Tibial nerve (tissue), 4 donors: ENCODE measurements around the gene SDK1. TPM values are rescaled to one million over a fixed set of nuclear protein-coding genes. Genes with fewer than 3 reads are reported as not detected.

Experiments
- DNase-seq, 2 donors: peaks; one replicate each; pipeline ENCODE4 v3.0.0-alpha.2; 2019; ENCODE audit warnings: low spot score in 2 of 2
- H3K27ac ChIP-seq, 4 donors: fragments of 200-600 bp; sonication (generic) in 3 of 4; one replicate each; pipeline ENCODE4 v1.5.1; 2017 to 2019; ENCODE audit warnings: mild to moderate bottlenecking in 1 of 4
- H3K27me3 ChIP-seq, 2 donors: fragments of 200-600 bp; sonication (generic) in 1 of 2; one replicate each; pipeline versions ENCODE4 v1.5.1 to v1.6.0; 2017 to 2019
- H3K36me3 ChIP-seq, 3 donors: fragments of 200-600 bp; sonication (generic); one replicate each; pipeline ENCODE4 v1.5.1; 2018 to 2019
- H3K4me1 ChIP-seq, 4 donors: fragments of 200-600 bp; sonication (generic) in 3 of 4; one replicate each; pipeline ENCODE4 v1.5.1; 2017 to 2019
- H3K4me3 ChIP-seq, 4 donors: fragments of 200-600 bp; sonication (generic) in 3 of 4; one replicate each; pipeline ENCODE4 v1.5.1; 2017 to 2019; ENCODE audit warnings: mild to moderate bottlenecking in 1 of 4, moderate library complexity in 1 of 4
- H3K9me3 ChIP-seq, 4 donors: fragments of 200-600 bp; sonication (generic) in 3 of 4; one replicate each; pipeline ENCODE4 v1.5.1; 2017 to 2019
- EP300 ChIP-seq, 2 donors: sonication (generic); formaldehyde crosslinking; IDR thresholded peaks; one replicate each; pipeline ENCODE4 v1.6.1; 2017; ENCODE audit warnings: antibody characterized with exemption in 2 of 2, mild to moderate bottlenecking in 1 of 2
- POLR2A ChIP-seq, 2 donors: fragments of 450-650 bp; IDR thresholded peaks; one replicate each; pipeline ENCODE4 v1.6.1; 2017; ENCODE audit warnings: antibody characterized with exemption in 2 of 2, mild to moderate bottlenecking in 2 of 2, moderate library complexity in 2 of 2
- WGBS, 2 donors: methylation state at CpG; one replicate each; pipeline ENCODE4 v1.1.5; 2018; 5-methylcytosine and 5-hydroxymethylcytosine counted together
- total RNA-seq, 4 donors: library from RNA; depleted of rRNA; stranded (reverse); fragments of >200 nt; gene quantifications; one replicate each; pipeline ENCODE4 v1.1.0, GENCODE V29; 2016
- TF ChIP-seq, protein P1 (sequence below), 5 experiments: fragments of 200-600 bp in 3 of 5; fragments of 450-650 bp in 2 of 5; sonication (generic) in 3 of 5; IDR thresholded peaks; one replicate each; pipeline ENCODE4 v1.5.1; 2016 to 2019; ENCODE audit warnings: antibody characterized with exemption in 5 of 5, mild to moderate bottlenecking in 3 of 5, moderate library complexity in 2 of 5

Gene SDK1
- total RNA-seq, 4 donors from 2014 or later: 8.2 to 16.2 (median 12.9) TPM

DNA sequence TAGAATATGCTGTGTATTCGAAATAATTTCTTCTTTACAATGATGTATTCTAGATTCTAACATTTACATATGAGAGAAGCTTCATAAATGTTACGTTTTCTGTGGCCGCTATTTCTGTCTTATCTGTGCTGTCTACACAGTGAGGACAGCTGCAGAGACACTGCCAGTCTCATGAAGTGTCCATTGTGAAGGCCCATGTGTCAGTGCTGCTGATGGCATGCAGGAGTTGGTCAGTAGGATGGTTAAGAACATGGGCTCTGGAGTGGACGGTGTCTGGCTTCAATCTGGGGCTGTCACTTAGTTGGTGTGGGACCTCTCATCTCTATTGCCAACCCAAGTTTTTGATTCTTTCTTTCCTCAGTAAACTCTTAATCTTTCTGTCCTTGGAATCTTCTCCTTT is 137.3 kb downstream of the SDK1 start:
- no peak for DNase-seq
- Histone ChIP-seq H3K27me3 (no peaks in the 10 kb centered on the region), H3K4me3 (no peak overlapping the region), H3K36me3 (no peaks in the 10 kb centered on the region), H3K4me1 (no peaks in the 10 kb centered on the region), H3K9me3 (no peaks in the 10 kb centered on the region), H3K27ac (no peak overlapping the region)
- TF ChIP-seq, protein P1, sequence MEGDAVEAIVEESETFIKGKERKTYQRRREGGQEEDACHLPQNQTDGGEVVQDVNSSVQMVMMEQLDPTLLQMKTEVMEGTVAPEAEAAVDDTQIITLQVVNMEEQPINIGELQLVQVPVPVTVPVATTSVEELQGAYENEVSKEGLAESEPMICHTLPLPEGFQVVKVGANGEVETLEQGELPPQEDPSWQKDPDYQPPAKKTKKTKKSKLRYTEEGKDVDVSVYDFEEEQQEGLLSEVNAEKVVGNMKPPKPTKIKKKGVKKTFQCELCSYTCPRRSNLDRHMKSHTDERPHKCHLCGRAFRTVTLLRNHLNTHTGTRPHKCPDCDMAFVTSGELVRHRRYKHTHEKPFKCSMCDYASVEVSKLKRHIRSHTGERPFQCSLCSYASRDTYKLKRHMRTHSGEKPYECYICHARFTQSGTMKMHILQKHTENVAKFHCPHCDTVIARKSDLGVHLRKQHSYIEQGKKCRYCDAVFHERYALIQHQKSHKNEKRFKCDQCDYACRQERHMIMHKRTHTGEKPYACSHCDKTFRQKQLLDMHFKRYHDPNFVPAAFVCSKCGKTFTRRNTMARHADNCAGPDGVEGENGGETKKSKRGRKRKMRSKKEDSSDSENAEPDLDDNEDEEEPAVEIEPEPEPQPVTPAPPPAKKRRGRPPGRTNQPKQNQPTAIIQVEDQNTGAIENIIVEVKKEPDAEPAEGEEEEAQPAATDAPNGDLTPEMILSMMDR (IDR thresholded peaks at IDR 0.05): no peak
- TF ChIP-seq POLR2A (IDR thresholded peaks at IDR 0.05): no peak
- TF ChIP-seq EP300 (IDR thresholded peaks at IDR 0.05): no peak
- 80 to 86% methylated on average over 4 of the region's 4 CpGs for WGBS, 2 donors

DNA sequence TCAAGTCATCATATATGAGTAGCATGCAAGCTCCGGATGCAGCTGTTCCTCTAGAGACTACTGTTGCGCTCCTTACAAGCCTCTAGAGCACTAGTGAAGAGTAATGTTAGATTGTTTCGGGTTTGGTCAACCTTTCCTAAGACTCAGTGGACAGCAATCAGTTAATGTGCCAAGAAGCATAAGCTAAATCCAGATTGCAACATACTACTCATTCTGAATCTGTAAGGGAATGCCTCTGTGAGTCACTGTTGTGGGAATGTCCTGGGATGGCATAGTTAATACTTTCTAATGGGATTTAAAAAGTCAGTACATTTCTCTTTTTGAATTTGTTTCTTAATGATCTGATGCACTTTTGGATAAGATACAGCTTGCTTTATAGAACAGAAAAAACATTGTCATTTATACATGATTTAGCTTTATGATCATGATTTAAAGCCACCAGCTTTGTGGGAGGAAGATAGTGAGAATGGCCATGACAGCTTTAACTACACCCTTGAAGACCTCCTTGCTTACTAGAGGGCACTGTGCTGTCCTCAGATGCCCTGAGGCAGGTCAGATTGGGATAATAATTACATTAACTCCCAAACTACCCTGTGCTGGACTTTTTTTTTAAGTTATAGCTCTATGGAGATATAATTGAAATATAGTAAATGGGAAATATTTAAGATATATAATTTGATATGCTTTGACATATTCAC is 138.4 kb downstream of the SDK1 start:
- Histone ChIP-seq H3K36me3 (no peaks in the 10 kb centered on the region), H3K4me1 (no peaks in the 10 kb centered on the region), H3K4me3 (no peak overlapping the region), H3K27me3 (no peaks in the 10 kb centered on the region), H3K27ac (no peak overlapping the region), H3K9me3 (no peaks in the 10 kb centered on the region)
- 46 to 61% methylated on average over 3 of the region's 3 CpGs for WGBS, 2 donors
- DNase-seq: no peak
- TF ChIP-seq, protein P1 (IDR thresholded peaks at IDR 0.05): no peak

DNA sequence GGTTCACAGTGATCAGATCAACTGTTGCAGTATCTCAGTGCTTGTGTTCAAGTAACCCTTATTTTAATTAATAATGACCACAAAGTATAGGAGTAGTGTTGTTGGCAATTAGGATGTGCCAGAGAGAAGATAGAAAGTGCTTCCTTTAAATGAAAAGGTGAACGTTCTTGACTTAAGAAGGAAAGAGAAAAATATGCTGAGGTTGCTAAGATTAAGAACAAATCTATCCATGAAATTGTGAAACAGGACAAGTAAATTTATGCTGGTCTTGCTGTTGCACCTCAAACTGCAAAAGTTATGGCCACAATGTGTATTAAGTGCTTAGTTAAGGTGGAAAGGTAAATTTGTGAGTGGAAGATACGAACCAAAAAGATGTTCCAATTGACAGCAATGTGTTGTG is 139.5 kb downstream of the SDK1 start:
- H3K36me3 ChIP-seq: no peaks in the 10 kb centered on the region
- DNase-seq: no peak
- peaks cover 0 to 7% (median 3%) of the 10 kb centered on the region in 4 donors for H3K9me3 ChIP-seq
- 45 to 86% methylated on average over 2 of the region's 2 CpGs for WGBS, 2 donors
- TF ChIP-seq EP300 (IDR thresholded peaks at IDR 0.05) (no peak), POLR2A (IDR thresholded peaks at IDR 0.05) (no peak)
- TF ChIP-seq, protein P1 (IDR thresholded peaks at IDR 0.05): no peak
- H3K27ac ChIP-seq: no peak overlapping the region
- H3K4me1 ChIP-seq: no peaks in the 10 kb centered on the region
- no peak overlapping the region for H3K4me3 ChIP-seq
- no peaks in the 10 kb centered on the region for H3K27me3 ChIP-seq

DNA sequence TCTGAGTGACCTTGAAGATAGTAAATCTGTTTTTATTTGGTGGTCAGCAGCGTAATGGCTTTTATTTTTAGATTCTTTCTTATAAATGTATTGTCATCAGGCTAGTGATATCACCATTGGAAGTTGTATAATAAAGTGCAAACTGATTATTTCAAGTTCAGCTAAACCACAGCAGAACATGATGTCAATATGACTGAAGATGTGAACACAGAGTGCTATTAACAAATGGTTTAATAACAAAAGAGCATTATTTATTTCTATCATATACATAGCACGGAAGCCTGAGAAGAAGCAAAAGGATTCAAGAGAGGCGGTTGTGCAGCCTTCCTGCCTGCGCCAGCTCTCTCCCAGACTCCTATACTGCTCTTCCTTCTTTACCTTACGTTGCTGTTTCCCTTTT is 142.7 kb downstream of the SDK1 start:
- Histone ChIP-seq H3K36me3 (no peaks in the 10 kb centered on the region), H3K4me1 (no peaks in the 10 kb centered on the region), H3K9me3 (peaks cover 0 to 18% (median 8%) of the 10 kb centered on the region in 4 donors), H3K4me3 (no peak overlapping the region), H3K27me3 (no peaks in the 10 kb centered on the region), H3K27ac (no peak overlapping the region)
- TF ChIP-seq POLR2A (IDR thresholded peaks at IDR 0.05) (no peak), EP300 (IDR thresholded peaks at IDR 0.05) (no peak)
- TF ChIP-seq, protein P1 (IDR thresholded peaks at IDR 0.05): no peak
- DNase-seq: no peak
- 85 to 89% methylated on average over 5 of the region's 5 CpGs for WGBS, 2 donors

DNA sequence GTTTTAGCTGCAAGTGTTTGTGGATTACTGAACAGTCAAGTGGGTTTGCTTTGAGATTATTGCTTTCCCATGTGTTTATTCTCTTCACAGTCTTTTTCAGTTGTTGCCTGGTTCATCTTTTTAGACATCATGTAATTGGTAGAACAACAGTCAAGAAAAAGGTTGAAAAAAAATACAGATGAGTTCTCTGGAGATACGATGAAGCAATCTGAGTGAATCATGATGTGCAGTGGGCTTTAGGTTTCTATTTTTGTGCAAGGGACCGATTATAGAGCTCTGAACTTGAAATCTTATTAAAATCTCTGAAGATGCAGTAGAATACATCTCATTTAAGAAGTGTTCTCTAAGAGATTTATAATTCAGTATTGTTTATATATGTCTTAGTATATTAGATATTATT is 145.7 kb downstream of the SDK1 start:
- Histone ChIP-seq H3K27me3 (no peaks in the 10 kb centered on the region), H3K36me3 (no peaks in the 10 kb centered on the region), H3K4me3 (no peak overlapping the region), H3K27ac (no peak overlapping the region), H3K4me1 (no peaks in the 10 kb centered on the region), H3K9me3 (peaks cover 0 to 18% (median 8%) of the 10 kb centered on the region in 4 donors)
- no peak for DNase-seq
- TF ChIP-seq, protein P1 (IDR thresholded peaks at IDR 0.05): no peak
- TF ChIP-seq EP300 (IDR thresholded peaks at IDR 0.05): no peak
- no peak for TF ChIP-seq POLR2A (IDR thresholded peaks at IDR 0.05)
- WGBS, 2 donors: 81 to 85% methylated on average over 2 of the region's 2 CpGs
